Measurements from ENCODE around the gene COL16A1. TPM values are rescaled to one million over a fixed set of nuclear protein-coding genes. Genes with fewer than 3 reads are reported as not detected.

COL16A1 gene
- total RNA-seq, 1 experiment from 2014 or later: 6.2 TPM

DNA sequence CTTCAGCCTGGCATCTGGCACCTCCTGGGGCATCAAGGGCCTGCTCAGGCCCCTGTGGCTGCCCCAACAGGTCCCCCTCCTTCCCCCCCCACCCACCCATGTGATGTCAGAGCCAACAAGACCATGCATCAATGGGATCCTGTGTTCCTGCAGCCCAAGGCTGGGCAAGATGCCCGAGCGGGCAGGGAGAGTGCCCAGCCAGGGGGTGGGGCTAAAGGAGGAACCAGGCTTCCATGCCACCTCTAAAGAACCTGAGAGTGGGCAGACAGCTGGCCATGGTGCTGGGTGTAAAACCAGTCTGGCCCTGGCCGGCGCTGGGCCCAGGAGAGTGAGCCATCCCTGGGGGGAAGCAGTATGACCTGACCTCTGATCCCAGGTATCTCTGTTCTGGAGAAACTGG is 7.6 kb downstream of the COL16A1 start:
- no peaks in the 10 kb centered on the region; the same call in 1 of the 2 replicates for H3K27me3 Mint-ChIP-seq (ENCODE audit: low read depth)
- H3K4me3 Mint-ChIP-seq: no peak overlapping the region
- H2BK120ac ChIP-seq (ENCODE audit: low read depth, low read length, poor library complexity, severe bottlenecking): no peak overlapping the region
- no peak for DNase-seq
- H3K27ac ChIP-seq (ENCODE audit: insufficient read length, low read depth, low read length): no peak overlapping the region
- H4K20me1 ChIP-seq (ENCODE audit: control insufficient read depth, insufficient read depth, insufficient read length): no peaks in the 10 kb centered on the region
- no peaks in the 10 kb centered on the region for H3K23me2 ChIP-seq (ENCODE audit: insufficient read length, low read depth, low read length, poor library complexity, severe bottlenecking)
- H4K8ac ChIP-seq (replicated peaks; ENCODE audit: insufficient read length, low read depth, low read length): no peak overlapping the region
- H4K91ac ChIP-seq (ENCODE audit: insufficient read length, low read depth, low read length): no peak overlapping the region
- H3K4me2 ChIP-seq (ENCODE audit: insufficient read depth, insufficient read length, low read length): no peak overlapping the region
- no peak overlapping the region for H3K56ac ChIP-seq (ENCODE audit: insufficient read length, low read depth, low read length)
- H3K9me3 ChIP-seq (ENCODE audit: control insufficient read depth, low read depth, low read length): no peaks in the 10 kb centered on the region
- no peak overlapping the region for H2BK20ac ChIP-seq (ENCODE audit: low read depth, low read length, poor library complexity, severe bottlenecking)
- no peaks in the 10 kb centered on the region for H3K9me3 Mint-ChIP-seq
- no peak overlapping the region for H2BK15ac ChIP-seq (ENCODE audit: low read depth, low read length)
- no peak overlapping the region for H3T11ph ChIP-seq (ENCODE audit: low read length)
- H4K5ac ChIP-seq (ENCODE audit: insufficient read length, low read depth, low read length): no peak overlapping the region
- no peak overlapping the region for H2BK12ac ChIP-seq (ENCODE audit: insufficient read length, low read depth, low read length)
- no peaks in the 10 kb centered on the region for H3K27me3 ChIP-seq (ENCODE audit: insufficient read depth, low read length)
- no peaks in the 10 kb centered on the region for H3K36me3 Mint-ChIP-seq (ENCODE audit: insufficient read depth in 1 of 3, low read depth in 3 of 3)
- no peaks in the 10 kb centered on the region for H3K79me1 ChIP-seq (ENCODE audit: insufficient read depth, low read depth, low read length, poor library complexity, severe bottlenecking)
- H3K4me1 Mint-ChIP-seq: peaks cover 10 to 17% of the 10 kb centered on the region in 2 experiments
- peaks cover 3% of the 10 kb centered on the region; the same call in 1 of the 2 replicates for H3K4me1 ChIP-seq (ENCODE audit: insufficient read depth, low read length)
- no peak overlapping the region for H3K23ac ChIP-seq (ENCODE audit: insufficient read length, low read depth, low read length)
- no peak overlapping the region; the same call in 1 of the 2 replicates for H3K14ac ChIP-seq (ENCODE audit: insufficient read depth, low read length)
- no CpG with 5 or more reads among the region's 4 CpGs for WGBS (ENCODE audit: extremely low coverage, insufficient read length, low lambda C conversion rate)
- H3K27ac Mint-ChIP-seq: no peak overlapping the region
- no peak for TF ChIP-seq CTCF (conservative IDR thresholded peaks at IDR 0.05)
- no peak overlapping the region for H3K4ac ChIP-seq (ENCODE audit: low read depth, low read length)
- H3K18ac ChIP-seq (ENCODE audit: insufficient read length, low read depth, low read length): no peak overlapping the region
- no peak overlapping the region for H2BK5ac ChIP-seq (ENCODE audit: insufficient read length, low read length)
- H2AFZ ChIP-seq (ENCODE audit: low read length): no peak overlapping the region
- no peaks in the 10 kb centered on the region for H3K79me2 ChIP-seq (ENCODE audit: insufficient read depth, low read length)
- H2AK5ac ChIP-seq (ENCODE audit: insufficient read length, low read length): no peak overlapping the region
- H3K9ac ChIP-seq (ENCODE audit: extremely low read depth, insufficient read length, low read length): no peak overlapping the region

All from H9 (cell line).